ENCODE data around the gene RAD51B.

DNA sequence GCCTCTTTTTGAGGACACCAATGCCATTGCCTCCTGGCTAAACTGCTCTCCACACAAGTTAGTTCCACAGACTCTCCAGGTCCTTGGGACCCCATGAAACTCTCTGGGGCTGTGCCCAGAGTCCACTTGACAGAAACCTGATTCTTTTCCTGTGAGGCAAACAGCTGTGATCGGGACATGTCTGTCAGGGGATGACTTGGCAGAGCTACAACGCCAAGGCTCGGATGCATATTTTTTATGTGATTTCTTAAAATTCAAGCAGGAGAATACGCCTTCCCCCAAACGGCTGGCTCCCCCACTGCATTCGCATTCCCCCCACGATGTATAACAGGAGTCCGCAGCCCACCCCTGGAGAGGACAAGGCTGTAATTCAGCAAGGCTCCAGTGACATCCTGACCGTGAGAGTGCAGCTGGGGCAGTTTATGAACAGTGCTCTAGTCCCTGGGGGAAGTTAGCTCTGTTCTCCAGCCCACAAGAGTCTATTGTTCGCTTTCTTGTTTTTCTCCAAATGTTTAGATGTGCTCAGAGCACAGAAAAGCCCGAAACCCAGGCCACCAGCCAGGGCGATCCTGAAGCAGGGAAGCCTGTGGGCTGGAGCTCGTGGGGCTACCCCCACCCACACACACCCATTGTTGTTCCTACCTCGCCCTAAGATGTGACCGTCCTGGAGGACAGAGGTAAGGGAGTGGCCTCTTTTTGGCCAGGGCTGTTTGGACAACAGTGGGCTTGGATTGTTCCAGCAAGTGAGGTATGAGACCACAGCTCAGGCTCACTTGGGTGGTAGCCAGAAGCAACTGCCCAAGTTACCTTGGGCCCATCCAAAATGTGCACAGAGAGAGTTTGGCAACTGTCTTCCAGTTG lies 813.8 kb downstream of the RAD51B start:
- TF ChIP-seq, protein P1, sequence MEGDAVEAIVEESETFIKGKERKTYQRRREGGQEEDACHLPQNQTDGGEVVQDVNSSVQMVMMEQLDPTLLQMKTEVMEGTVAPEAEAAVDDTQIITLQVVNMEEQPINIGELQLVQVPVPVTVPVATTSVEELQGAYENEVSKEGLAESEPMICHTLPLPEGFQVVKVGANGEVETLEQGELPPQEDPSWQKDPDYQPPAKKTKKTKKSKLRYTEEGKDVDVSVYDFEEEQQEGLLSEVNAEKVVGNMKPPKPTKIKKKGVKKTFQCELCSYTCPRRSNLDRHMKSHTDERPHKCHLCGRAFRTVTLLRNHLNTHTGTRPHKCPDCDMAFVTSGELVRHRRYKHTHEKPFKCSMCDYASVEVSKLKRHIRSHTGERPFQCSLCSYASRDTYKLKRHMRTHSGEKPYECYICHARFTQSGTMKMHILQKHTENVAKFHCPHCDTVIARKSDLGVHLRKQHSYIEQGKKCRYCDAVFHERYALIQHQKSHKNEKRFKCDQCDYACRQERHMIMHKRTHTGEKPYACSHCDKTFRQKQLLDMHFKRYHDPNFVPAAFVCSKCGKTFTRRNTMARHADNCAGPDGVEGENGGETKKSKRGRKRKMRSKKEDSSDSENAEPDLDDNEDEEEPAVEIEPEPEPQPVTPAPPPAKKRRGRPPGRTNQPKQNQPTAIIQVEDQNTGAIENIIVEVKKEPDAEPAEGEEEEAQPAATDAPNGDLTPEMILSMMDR (optimal IDR thresholded peaks at IDR 0.05 in 1 of 3, IDR thresholded peaks at IDR 0.05 in 1 of 3, conservative IDR thresholded peaks at IDR 0.05 in 1 of 3; ENCODE audit: extremely low read depth in 1 of 3, insufficient read depth in 2 of 3, low read length in 3 of 3): no peak
- TF ChIP-seq EZH2 (IDR thresholded peaks at IDR 0.05; ENCODE audit: low read length): no peak

Measured in keratinocyte (primary cell).